Ovary (tissue), 3 donors: ENCODE results near the gene ITIH1.

Experiments used
- CTCF ChIP-seq, 3 donors: fragments of 450-650 bp in 2 of 3; fragments of 200-600 bp in 1 of 3; IDR thresholded peaks; one replicate each; pipeline versions ENCODE4 v1.5.1 to v1.8.0; 2016 to 2022; ENCODE audit warnings: antibody characterized with exemption in 3 of 3, mild to moderate bottlenecking in 1 of 3
- EP300 ChIP-seq: sonication (generic); formaldehyde crosslinking; IDR thresholded peaks from one replicate; pipeline ENCODE4 v1.6.1; 2017; ENCODE audit warnings: antibody characterized with exemption
- POLR2A ChIP-seq: fragments of 450-650 bp; IDR thresholded peaks from one replicate; pipeline ENCODE4 v1.6.1; 2017; ENCODE audit warnings: antibody characterized with exemption, mild to moderate bottlenecking, moderate library complexity
- donor health status: DM: no; HTN: no; CAD: no.

- TF ChIP-seq CTCF (IDR thresholded peaks at IDR 0.05) (no peak), POLR2A (no peak), EP300 (no peak)
These were observed 44.0 kb upstream of the ITIH1 start for GRCh38 chr3:52733256-52733891.
